Measurements from ENCODE around the gene SERPINB1.

DNA sequence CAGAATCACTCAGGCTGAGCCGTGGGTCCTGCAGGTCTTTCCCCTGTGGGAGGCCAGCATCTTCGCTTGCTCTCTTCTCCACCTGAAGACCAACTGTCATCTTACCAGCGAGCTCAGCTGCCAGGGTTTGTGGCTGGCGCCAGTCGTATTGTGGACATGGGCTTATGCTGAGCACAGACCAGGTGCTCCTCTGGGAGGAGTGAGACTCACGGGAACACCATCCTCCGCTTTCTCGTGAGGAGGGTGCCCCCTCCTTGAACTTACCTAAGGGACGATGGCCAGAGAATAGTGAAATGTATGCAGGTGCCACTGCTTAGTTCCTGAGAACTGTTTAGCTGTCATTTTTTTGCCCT, 59.3 kb downstream of the SERPINB1 start:
- TF ChIP-seq, protein P1, sequence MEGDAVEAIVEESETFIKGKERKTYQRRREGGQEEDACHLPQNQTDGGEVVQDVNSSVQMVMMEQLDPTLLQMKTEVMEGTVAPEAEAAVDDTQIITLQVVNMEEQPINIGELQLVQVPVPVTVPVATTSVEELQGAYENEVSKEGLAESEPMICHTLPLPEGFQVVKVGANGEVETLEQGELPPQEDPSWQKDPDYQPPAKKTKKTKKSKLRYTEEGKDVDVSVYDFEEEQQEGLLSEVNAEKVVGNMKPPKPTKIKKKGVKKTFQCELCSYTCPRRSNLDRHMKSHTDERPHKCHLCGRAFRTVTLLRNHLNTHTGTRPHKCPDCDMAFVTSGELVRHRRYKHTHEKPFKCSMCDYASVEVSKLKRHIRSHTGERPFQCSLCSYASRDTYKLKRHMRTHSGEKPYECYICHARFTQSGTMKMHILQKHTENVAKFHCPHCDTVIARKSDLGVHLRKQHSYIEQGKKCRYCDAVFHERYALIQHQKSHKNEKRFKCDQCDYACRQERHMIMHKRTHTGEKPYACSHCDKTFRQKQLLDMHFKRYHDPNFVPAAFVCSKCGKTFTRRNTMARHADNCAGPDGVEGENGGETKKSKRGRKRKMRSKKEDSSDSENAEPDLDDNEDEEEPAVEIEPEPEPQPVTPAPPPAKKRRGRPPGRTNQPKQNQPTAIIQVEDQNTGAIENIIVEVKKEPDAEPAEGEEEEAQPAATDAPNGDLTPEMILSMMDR (IDR thresholded peaks at IDR 0.05): no peak
- TF ChIP-seq EZH2 (IDR thresholded peaks at IDR 0.05) (no peak), EZH2phosphoT487 (IDR thresholded peaks at IDR 0.05) (no peak)

Measured in neural progenitor cell (in vitro differentiated cells).